NCI-H748 (cell line): Measurements from ENCODE around the gene RBM4B.
"Not testable (repeated sequence)": the region's sequence is repeated elsewhere in the genome, so short reads cannot be mapped to it uniquely, and the experiment has no call there.

Source experiments
- DNase-seq: peaks from one replicate; lab custom pipeline; 2025; ENCODE audit not compliant: unreplicated experiment; lab: John Stamatoyannopoulos, UW

Gene RBM4B, protein sequence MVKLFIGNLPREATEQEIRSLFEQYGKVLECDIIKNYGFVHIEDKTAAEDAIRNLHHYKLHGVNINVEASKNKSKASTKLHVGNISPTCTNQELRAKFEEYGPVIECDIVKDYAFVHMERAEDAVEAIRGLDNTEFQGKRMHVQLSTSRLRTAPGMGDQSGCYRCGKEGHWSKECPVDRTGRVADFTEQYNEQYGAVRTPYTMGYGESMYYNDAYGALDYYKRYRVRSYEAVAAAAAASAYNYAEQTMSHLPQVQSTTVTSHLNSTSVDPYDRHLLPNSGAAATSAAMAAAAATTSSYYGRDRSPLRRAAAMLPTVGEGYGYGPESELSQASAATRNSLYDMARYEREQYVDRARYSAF

DNA sequence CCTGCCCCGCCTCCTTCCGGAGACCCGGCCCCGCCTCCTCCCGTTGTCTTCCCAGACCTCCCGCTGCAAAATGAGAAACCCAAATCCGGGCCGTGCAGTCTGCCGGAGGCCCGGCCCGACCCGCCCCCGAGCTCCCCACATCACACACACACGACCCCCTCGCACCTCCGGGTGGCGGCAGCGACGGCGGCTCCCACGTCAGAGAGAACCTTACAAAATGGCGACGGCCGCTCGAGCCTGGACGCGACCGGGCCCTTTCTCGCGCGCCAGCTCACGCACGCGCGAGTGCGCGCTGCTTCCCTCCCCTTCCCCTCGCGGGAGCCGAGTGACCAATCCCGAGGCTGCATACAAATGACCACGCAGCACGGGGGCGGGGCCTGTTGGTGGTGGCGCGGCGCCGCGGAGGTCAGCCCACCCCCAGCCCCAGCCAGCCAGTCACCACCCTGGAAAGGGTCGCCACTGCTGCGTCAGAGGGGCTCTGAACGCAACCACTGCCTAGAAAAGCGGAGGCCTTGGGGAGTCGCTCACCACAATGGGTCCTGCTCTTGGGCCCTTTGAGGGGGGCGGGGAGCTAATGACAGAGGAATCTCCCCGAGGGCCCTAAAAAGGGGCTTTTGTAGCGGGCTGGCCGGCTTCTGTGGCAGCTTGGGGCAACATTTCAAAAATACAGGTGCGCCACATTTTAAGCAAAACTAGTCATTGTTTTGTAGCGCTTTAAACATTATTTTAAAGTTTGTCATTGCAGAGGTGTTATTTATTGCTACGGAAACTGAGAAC, at the start of gene RBM4B:
Gene RBM4B, minus strand, starts transcription at position 289 of the 777 bp plus-strand sequence. CDS start 808 bp downstream, outside the sequence.
- DNase-seq = peak; percentile 98

DNA sequence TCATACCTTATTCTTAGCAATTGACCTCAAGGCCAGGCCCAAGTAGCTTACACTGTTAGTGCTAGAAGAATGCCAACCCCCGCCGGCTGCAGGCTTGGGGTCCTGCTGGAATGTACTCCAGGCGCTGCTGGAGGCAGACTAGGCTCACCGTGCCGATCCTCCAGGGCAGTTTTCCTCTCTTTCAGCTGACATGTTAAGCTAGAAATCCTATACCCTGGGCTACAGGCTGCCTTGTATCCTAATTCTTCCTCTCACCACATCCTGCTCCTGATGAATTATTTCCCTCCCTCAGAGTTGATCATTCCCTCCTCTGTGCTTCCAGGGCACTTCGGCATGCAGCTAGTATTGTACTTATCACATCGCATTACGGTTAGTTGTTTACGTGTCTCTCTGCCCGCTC, 48.0 kb upstream of the RBM4B start:
- no peak for DNase-seq

DNA sequence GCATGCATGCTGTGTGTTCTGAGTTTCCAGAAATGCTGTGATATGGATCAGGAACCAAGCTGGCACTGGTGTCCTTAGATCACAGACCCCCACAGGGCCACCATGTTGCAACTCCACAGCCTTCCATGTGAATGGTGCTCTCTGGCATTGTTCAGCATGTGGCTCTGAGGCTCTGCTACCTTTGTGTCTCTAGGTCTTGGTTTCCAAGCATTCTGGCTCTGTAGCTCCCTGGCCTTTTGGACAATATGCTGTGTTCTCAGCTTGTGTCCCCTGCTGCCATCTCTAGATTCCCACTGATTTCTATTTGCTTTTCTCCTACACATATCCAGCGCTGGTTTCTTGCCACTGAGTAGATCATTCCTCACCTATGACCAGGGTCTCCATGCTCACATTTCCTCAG, 47.4 kb upstream of the RBM4B start:
- no peak for DNase-seq

DNA sequence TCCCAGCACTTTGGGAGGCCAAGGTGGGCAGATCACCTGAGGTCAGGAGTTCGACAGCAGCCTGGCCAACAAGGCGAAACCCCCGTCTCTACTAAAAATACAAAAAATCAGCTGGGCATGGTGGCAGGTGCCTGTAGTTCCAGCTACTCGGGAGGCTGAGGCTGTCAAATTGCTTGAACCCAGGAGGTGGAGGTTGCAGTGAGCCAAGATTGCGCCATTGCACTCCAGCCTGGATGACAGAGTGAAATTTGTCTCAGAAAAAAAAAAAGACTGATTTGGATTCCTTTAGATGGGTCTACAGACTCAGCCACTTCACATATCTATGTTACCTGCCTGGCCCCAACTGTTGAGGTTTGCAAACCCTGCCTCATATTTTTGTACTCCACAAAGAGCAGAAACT, 46.5 kb upstream of the RBM4B start:
- DNase-seq = not testable (repeated sequence)

DNA sequence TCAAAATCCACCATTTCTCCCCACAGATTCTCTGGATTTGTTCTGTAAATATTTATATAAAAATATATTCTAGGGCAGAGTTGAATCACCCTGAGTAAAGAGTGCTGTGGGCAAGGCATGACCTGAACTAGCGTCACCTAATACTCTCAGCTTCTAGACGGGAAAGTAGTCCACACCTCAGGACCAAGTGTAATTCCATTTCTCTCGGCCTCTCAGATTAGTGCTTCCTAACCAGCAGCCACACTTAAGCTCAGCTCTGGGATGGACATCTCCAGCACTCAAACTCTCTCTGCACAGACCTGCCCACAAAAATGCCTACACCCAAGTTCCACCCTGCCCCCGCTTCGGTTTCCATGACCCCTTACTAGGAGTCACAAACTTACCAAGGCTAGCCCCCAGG, 46.0 kb upstream of the RBM4B start:
- no peak for DNase-seq

DNA sequence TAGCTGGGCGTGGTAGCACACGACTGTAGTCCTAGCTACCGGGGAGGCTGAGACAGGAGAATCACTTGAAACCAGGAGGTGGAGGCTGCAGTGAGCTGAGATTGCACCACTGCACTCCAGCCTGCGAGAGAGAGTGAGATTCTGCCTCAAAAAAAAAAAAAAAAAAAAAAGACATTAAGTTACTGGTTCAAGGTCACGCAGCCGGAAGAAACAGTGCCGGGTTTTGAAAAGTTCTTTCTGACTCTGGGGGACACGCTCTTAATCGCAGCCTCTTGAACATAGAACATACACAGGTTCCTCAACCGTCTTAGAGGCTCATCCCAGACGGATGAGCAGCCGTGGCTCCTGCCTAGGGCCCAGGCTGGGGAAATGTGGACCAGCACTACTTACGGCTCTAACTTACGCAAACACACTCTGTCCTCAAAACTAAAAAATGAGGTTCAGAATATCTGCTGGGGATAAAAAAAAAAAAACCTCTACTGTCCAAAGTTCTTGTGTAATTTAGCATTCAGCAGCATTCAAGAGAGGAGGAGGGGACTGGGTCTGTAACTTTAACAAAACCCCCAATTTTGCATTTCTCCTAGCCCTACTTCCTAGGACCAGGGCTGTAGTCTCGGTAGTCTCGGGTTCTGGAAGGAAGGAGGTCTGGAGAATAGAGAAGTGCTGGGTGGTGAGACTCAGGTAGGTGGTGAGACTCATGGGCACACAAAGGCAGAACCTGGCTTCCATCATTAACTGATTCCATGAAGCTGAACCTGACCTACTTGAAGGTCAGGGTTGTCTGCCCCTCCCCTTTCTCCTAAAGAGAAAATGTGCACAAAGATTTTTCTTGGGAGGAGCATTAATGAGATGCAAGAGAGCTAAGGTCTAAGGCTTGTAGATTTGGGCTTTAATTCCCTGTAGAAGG, 45.3 kb upstream of the RBM4B start:
- no peak for DNase-seq

DNA sequence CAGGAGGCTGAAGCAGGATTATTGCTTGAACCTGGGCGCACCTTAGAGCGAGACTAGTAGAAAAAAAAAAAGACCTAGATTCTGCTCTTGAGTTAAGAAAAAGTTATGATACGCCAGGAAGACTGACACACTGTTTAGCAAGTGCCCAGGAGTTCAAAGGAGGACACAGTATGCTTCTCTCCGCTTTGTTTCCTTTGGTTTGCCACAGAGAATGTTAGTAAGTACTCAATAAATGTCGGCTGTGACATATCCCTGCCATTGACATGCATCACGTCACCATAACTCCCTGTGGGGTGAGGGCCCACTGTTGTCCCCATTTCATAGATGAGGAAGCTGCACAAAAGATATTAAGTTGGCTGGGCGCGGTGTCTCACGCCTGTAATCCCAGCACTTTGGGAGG, 44.3 kb upstream of the RBM4B start:
- DNase-seq = no peak

DNA sequence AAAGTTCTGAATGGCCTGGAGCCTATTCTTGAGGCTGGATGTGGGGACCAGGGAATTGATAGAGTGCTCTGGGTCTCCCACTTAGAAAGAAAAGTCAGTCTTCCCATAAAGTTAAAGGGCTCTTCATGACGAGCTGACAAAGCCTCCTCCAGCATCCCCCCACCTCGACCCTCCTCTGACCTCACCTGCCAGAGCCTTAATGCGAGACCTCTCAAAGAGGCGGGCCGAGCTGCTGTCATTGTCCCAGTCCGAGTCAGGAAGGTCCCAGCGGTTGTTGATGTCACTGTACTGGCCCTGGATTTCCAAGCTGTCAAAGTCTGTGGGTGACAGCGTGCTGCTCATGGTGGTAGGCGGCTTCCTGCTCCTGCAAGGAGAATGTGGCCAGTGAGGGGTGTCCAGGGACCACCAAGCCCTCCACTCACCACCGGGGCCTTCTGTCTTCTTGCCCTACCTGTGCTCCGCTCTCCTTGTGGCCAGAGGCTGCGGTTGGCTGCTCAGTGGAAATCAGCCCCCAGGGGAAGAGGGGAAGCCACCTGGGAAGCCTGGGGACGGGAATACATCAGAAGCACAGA, 43.3 kb upstream of the RBM4B start:
- no peak for DNase-seq

DNA sequence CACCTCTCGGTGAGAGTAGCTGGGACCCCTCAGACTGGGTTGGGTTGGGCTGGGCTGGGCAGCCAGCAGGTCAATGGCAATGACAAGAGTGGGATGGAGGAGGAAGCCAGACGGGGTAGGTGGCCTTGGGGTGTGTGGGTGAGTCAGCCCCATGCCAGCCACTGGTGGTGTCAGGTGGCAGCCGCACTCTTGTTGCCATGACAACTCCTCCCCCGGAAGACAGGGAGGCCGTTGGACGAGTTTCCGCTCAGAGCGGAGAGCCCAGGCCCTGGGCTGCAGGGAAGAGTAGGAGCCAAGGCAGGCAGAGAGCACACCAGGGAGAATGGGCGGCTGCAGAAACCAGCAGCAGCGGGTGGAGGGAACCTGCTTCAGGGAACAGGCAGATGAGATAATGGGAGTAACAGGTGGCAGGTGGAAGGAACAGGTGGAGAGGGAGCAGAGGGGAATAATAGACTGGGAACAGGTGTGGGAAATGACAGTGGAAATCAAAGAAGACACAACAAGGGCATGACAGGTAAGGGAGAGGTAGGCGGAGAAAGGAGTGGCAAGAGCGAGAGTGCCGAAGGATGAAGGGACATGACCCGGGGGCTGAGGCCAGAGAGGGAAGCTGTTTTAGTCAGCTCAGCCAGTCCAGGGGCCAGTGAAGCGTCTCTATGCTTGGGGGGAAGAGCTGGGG, 42.7 kb upstream of the RBM4B start:
- peak; percentile 97 for DNase-seq

DNA sequence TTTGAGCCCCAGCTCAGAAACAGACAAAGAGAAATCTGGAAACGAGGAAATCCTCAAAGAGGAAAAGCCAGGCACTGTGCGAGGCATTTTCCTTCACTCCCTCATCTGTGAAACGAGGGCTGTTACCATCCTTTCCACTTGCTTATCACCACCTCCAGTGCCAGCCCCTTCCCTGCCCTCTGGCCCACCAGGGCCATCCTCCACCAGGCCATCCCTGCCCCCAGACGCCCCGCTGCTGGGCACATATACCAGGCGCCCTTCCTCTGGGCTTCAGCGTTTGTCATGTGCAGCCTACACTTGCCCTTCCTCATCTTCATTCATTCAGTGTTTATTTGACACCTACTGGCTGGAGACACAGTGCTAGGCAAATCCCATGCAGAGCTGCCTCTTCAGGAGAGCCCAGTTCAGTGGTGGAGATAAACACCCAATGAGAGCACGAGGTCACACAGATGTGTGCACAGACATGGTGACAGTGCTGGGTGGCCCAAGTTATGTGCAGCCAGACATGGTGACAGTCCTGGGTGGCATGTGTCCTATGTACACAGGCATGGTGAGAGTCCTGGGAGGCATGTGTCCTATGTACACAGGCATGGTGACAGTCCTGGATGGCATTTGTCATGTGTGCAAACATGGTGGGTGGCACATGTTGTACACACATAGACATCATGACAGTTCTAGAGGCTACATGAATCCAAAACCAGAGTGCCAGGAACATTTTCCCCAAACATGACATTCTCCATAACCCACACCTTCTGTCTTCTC, 41.6 kb upstream of the RBM4B start:
- DNase-seq = no peak

DNA sequence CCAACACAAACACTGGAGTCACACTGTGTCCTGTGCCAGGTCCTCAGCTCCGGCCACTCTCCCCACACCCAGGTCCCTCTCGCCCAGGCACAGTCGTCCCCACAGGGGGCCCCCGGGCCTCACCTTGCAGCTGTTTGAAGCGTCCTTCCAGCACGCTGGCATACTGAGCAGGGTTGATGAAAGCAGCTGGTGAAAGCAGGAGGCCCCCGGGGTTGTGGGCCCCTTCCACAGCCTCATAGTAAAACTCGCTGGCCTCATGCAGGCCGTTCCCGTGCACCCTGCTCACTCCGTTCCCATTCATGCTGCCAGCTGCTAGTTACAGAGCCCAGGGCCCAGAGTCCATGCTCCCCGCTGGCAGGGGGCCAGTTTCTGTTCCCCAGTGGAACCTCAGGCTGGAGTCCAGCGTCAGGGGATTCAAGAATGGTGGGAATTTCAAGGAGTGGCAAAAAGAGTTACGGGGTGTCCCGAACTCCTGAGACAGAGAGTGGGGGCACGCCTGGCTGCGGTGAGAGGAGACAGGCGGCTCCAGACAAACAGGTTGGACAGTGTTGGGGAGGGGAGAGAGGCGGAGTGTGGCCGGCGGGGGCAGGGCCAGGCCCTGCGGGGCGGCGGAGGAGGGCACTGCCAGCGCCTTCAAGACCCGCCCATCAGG, 40.8 kb upstream of the RBM4B start:
- no peak for DNase-seq

DNA sequence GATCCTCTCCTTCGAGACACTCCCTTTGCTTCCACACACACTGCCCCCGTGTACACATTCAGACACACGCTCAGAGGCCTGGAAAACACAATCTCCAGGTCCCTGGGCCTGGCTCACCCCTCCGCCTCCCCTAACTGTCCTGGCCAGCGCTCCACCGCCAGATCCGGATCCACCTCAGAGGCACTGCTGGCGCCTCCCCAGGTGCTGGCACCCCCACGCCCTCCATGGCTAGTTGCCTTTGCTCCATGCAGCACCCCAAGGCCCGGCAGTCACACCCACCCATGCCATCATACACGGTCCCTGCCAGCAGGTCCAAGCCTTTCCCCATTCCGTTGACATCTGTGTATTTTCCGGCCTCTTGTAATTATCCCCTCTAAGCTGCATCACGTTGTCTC, 40.2 kb upstream of the RBM4B start:
- no peak for DNase-seq

DNA sequence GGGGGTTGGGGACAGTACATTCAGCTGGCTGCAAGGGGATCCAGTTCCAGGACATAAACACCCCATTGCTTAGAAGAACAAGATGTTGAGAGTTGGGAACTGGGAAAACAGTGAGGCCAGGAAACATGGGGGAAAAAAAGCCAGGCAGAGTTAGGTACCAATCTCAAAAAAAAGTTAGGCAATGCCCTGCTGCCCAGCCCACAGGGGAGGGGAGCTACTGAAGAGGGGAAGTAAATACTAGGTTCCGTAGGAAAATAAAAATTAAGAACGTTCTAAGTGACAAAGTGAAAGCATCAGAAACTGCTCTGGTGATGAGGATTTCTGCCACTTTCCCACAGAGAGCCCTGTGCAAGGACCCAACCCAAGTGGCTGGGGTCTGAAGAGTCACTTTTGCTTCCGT, 39.3 kb upstream of the RBM4B start:
- no peak for DNase-seq

DNA sequence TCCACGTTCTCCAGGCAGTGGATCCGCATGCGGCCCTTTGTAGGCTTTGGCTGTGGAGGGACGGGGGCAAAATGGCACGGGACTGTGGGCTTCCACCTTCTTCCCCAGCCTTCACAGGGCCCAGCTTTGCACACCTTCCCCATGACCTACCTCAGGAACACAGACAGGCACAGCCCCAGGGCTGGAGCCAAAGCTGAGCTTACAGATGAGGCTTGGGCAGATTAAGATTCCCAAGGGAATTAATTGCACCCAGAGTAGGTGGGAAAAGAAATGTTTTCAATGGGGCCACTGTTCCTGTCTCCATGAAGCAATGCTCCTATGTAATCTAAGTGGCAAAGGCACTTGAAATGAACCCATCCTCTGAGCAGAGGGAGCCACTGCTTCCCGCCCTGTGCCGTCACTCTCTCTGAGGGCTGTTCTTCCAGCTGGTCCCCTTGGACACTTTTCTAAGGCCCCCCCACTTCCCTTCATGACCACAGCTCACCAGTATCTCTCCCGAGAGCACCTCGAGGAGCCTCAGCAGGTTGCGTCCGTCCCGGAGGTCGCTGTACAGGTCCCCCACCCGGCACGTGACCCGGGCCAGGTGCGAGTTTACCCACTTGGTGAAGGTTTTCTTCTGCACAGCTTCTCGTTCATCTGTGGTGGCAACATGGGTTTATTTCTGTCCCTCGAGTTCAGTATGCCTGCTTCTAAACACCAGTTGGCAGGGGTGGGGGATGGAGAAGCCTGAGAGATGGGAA, 37.8 kb upstream of the RBM4B start:
- DNase-seq = no peak

DNA sequence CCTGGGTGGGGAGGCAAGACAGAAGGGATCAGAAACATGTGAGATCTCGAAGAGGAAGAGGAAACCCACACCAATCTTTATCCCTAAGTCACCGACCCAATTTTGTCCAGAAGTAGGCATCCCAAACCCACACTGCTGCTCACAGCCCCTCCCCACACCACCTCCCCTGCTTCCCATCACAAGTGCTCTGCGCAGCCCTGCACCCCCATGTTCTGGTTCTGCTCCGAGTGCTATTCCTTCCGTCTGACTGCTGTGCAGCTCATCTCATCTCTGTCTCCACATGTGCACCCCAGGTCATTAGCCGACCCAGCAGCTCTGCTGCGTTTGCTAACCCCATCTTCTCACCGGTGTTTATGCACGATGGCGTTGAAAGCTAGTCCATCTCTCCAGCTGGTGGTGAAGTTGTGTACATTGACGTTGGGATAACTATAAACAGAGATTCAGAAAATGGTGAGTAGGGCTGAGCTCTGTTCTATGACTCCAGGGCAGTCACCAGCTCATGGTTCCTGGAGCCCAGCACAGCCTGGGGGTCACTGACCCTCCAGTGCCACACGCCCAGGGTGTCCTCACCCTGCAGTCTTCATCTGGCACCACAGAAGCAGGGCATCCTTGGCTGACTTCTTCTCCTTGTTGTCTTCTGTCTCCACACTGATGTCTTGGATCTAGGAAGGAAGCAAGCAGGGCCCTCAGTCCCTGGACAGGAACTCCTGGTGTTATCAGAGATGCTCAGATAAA, 36.2 kb upstream of the RBM4B start:
- DNase-seq = no peak

DNA sequence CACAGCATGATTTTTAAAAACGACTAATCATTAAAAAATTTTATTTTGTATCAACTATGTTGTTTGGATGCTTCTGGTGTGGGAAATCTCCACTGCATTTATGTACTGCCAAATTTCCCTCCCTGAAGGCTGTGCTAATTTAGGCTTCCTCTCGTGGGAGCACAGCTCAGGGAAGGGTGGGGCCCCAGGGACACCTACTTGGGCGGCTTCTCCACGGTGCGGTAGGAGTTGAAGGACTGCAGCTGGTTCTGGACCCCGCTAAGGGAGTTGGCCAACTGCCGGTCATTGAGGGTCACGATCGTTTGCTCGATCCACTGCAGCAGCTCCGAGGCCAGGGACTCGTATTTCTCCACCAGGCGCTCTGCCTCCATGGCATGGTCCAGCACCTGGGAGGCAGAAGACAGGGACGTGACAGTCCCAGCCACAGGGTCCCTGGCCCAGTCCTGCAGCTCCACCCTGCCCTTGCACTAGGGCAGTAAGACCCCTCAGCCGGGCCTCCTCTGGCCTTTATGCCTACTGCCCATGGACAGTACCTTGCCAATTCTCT, 32.8 kb upstream of the RBM4B start:
- no peak for DNase-seq

DNA sequence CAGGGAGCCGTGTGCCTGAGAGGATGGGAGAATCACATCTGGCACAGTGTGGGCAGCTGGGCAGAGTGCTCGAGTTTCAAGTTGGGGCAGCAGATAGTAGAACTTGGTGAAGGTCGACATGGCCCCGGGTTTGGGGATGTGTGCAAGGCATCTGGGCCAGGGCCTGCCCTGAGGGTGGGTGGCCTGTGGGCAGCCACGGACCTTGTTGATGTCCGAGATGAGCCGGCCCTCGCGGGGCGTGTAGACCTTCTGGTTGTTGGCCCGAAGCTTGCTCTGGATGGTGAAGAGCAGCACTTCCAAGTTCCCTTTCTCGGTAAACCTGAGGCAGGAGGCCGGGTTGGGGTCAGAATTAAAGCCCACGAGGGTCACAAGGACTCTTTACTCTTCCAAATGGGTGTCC, 31.0 kb upstream of the RBM4B start:
- no peak for DNase-seq

DNA sequence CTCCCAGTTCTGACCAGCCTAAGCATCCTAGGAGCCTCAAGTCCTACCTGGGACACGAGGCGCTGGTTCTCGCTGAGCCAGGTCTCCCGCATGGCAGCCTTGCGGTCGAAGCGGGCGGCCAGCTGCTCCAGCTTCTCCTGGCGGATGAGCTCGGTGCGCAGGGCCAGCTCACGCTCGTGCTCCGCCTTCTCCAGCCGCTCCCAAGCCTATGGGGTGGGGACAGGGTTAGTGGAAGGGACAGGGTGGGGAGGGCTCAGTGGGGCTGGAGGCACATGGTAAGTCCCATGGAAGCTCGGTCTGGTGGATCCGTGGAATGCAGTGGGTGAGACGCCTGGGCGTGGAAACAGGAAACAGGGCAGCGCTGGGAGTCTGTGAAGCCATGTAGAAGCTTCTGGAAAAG, 30.4 kb upstream of the RBM4B start:
- DNase-seq = no peak
